GM10266 (cell line): ENCODE measurements around the gene BRD9.

ENCODE experiments used
- DNase-seq: peaks from one replicate; pipeline ENCODE4 v3.0.0; 2012; ENCODE audit errors: extremely low spot score
- CTCF ChIP-seq: IDR thresholded peaks from 2 replicates; pipeline ENCODE4 v1.5.1; 2012; ENCODE audit warnings: mild to moderate bottlenecking, low read depth; ENCODE audit not compliant: control insufficient read depth, insufficient read depth; ENCODE audit errors: missing control alignments

The BRD9 gene

GRCh38 chr5:905139-905642 is 12.6 kb upstream of the BRD9 start:
- TF ChIP-seq CTCF: no peak
- no peak for DNase-seq

- DNase-seq: no peak
- TF ChIP-seq CTCF: no peak
Measured at GRCh38 chr5:903756-904096, 11.1 kb upstream of the BRD9 start.

GRCh38 chr5:902129-902916 is 9.7 kb upstream of the BRD9 start:
- no peak for TF ChIP-seq CTCF

GRCh38 chr5:900781-901180 is 8.2 kb upstream of the BRD9 start:
- no peak for DNase-seq

More at GRCh38 chr5:902129-902916, 9.7 kb upstream of the BRD9 start:
- no peak for DNase-seq

GRCh38 chr5:893711-894110 is 1.1 kb upstream of the BRD9 start:
- no peak for DNase-seq
- no peak for TF ChIP-seq CTCF

More at GRCh38 chr5:900781-901180, 8.2 kb upstream of the BRD9 start:
- TF ChIP-seq CTCF: no peak

GRCh38 chr5:893137-893506 is 521 bp upstream of the BRD9 start:
- no peak for DNase-seq
- no peak for TF ChIP-seq CTCF

- peak; percentile 65 for DNase-seq
Measured at GRCh38 chr5:891837-892393, 686 bp downstream of the BRD9 start.

More at GRCh38 chr5:891837-892393, 686 bp downstream of the BRD9 start:
- no peak for TF ChIP-seq CTCF
